ENCODE data around the gene SH2D1B. TPM values are rescaled to one million over a fixed set of nuclear protein-coding genes. Genes with fewer than 3 reads are reported as not detected.

SH2D1B gene
- total RNA-seq, 2 experiments from 2014 or later: not detected

DNA sequence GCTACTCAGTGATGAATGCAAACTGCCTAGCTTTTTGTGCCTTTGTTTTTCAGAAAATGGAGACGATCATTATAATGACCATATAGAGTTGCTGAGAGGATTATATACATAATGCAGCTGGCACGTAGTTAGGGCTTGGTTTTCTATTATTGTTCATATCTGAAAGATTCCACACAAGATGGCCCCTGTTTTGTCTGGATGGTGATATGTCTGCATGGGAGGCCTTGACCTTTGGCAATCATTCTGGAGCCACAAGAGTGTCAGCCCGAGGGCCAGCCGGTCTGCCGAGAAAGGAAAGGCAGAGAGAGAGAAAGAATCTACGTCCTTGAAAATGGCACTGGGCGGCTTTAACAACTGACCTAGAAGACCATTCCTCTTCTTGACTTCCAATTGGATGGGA lies 5.7 kb upstream of the SH2D1B start:
- Mint-ChIP-seq H3K4me1 (peaks cover 2% of the 10 kb centered on the region), H3K4me3 (no peak overlapping the region)
- ATAC-seq: no peak

DNA sequence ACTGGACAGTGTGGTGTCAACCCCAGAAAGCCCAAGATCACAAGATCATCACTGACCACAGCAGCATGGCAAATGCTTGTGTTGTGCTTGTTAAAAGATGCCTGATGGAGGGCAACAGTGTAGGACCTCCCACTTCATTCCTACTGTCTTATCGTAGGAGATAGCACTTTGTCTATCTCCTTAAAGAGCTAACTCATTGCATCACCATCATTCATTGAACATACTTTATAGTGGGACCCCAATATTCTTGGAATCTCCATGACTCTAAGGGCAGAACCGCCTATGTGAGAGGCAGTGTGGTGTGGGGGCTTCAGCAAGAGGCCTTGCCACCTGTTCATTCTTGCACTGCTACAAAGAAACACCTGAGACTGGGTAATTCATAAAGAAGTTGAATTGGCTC lies 5.0 kb upstream of the SH2D1B start:
- CTCF ChIA-PET: no interaction called here
- no peak overlapping the region for H3K27ac Mint-ChIP-seq

More for the DNA sequence above, 5.7 kb upstream of the SH2D1B start:
- Mint-ChIP-seq H3K27me3 (peaks cover 18% of the 10 kb centered on the region), H3K9me3 (ENCODE audit: low read depth) (no peaks in the 10 kb centered on the region), H3K36me3 (no peaks in the 10 kb centered on the region), H3K27ac (no peak overlapping the region)
- CTCF ChIA-PET: no interaction called here
- no peak for DNase-seq

DNA sequence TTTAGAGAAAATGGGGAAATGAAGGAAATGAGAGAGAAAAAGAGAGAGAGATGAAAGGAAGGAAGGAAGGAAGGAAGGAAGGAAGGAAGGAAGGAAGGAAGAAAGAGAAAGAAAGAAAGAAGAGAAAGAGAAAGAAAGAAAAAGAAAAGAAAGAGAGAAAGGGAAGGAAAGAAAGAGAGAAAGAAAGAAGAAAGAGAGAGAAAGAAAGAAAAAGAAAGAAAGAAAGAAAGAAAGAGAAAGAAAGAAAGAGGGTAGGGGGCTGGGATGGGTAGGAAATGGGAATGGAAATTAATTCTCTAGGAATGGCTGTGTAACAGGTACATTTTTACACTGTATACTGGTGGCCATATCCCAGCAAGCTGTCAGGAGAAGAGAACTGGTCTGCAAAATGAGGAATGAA lies 4.3 kb upstream of the SH2D1B start:
- no peaks in the 10 kb centered on the region for H3K36me3 Mint-ChIP-seq
- no peaks in the 10 kb centered on the region for H3K9me3 Mint-ChIP-seq (ENCODE audit: low read depth)
- H3K4me3 Mint-ChIP-seq: no peak overlapping the region
- ATAC-seq (no peak), DNase-seq (no peak)
- no peak overlapping the region for H3K27ac Mint-ChIP-seq
- no peaks in the 10 kb centered on the region for H3K4me1 Mint-ChIP-seq
- CTCF ChIA-PET: no interaction called here
- peaks cover 14% of the 10 kb centered on the region for H3K27me3 Mint-ChIP-seq

More for the DNA sequence above, 5.0 kb upstream of the SH2D1B start:
- Mint-ChIP-seq H3K27me3 (peaks cover 18% of the 10 kb centered on the region), H3K4me3 (no peak overlapping the region), H3K9me3 (ENCODE audit: low read depth) (no peaks in the 10 kb centered on the region), H3K4me1 (peaks cover 2% of the 10 kb centered on the region), H3K36me3 (no peaks in the 10 kb centered on the region)
- no peak for ATAC-seq
- no peak for DNase-seq

DNA sequence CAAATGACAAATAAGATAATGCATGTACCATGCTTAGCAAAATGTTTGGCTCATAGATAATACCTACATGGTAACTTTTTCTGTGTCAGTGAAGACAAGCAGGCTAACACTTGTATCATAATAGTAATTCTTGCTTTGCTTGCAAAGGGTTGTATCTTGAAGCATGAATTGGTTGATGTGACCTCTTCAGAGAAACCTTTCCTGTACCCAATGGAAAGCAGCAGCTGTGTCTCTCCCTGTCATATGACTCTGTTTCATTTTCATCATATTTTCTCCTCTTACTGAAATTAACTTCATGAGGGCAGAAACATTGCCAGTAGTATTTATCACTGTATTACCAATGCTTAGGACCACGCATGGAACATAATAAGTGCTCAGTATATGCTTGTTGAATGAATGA lies 4.4 kb downstream of the SH2D1B start:
- no peaks in the 10 kb centered on the region for H3K36me3 Mint-ChIP-seq
- CTCF ChIA-PET: no interaction called here
- no peaks in the 10 kb centered on the region for H3K9me3 Mint-ChIP-seq (ENCODE audit: low read depth)
- no peak for ATAC-seq
- no peak overlapping the region for H3K4me3 Mint-ChIP-seq
- no peak for DNase-seq
- H3K27ac Mint-ChIP-seq: no peak overlapping the region
- H3K4me1 Mint-ChIP-seq: no peaks in the 10 kb centered on the region
- H3K27me3 Mint-ChIP-seq: peaks cover 12% of the 10 kb centered on the region

DNA sequence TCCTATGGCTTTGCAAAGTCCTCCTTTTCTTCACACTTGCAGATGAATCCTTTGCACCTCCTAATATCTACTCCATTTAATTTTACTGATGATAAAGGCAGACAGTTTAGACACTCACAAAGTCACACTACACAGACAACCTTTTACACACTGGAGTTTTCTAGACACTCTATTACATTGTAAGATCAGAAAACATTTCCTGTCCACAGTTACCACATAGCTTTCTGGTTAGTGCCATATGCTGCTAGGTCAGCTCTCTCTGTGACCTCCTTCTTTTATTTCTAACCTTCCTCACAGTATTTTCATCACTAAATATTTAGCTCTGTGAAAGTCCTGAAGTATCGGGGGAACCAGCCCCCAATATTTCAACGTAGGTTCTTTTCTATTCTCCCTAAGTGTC lies 5.1 kb downstream of the SH2D1B start:
- ATAC-seq (no peak), DNase-seq (no peak)
- H3K4me1 Mint-ChIP-seq: no peaks in the 10 kb centered on the region
- no peaks in the 10 kb centered on the region for H3K36me3 Mint-ChIP-seq
- H3K4me3 Mint-ChIP-seq: no peak overlapping the region
- CTCF ChIA-PET: no interaction called here
- H3K9me3 Mint-ChIP-seq (ENCODE audit: low read depth): no peaks in the 10 kb centered on the region
- no peak overlapping the region for H3K27ac Mint-ChIP-seq
- H3K27me3 Mint-ChIP-seq: peaks cover 12% of the 10 kb centered on the region

DNA sequence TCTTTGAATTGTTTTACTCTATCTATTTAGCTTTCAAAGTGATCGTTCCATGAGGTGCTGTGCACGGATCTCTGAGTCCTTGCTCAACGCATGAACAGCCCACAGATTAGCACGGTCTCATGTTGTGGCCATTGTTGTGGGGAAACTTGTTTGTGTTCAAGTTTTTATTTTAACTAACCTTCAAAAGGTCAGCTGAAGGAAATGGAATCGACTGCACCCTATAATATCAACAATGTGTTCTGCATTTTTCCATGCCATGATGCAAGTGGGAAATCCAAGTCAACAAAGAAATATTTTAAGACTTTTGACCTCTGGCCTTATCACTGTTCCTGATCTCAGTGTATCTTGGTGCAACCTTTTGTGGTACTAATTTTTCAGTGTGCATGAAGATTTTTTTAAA lies 6.1 kb downstream of the SH2D1B start:
- Mint-ChIP-seq H3K27me3 (peaks cover 13% of the 10 kb centered on the region), H3K4me3 (no peak overlapping the region), H3K27ac (no peak overlapping the region), H3K36me3 (no peaks in the 10 kb centered on the region), H3K4me1 (no peaks in the 10 kb centered on the region), H3K9me3 (ENCODE audit: low read depth) (no peaks in the 10 kb centered on the region)
- CTCF ChIA-PET: no interaction called here
- ATAC-seq (no peak), DNase-seq (no peak)

DNA sequence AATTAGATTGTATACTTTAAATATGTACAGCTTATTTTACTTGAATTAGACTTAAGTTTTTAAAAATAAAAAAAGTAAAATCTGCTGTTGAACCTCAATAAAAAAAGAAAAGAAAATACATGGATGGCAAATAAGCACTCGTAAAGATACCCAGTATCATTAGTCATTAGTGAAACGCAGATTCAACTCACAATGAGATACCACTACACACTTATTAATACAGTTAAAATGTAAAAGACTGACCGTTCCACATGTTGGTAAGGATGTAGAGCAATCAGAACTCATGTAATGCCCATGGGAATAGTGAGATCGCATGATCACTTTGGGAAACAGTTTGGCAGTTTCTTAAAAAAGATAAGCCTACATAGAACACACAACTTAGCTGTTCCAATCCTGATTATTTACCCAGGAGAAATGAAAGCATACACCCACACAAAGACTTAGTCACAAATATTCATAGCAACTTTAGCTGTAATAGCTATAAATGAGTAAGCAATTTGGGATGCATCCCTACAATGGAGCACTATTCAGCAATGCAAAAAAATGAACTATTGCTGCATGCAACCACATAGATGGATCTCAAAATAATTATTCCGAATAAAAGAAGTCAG lies 7.3 kb downstream of the SH2D1B start:
- CTCF ChIA-PET: no interaction called here
- Mint-ChIP-seq H3K27me3 (peaks cover 13% of the 10 kb centered on the region), H3K4me3 (no peak overlapping the region), H3K36me3 (no peaks in the 10 kb centered on the region), H3K27ac (no peak overlapping the region), H3K4me1 (no peaks in the 10 kb centered on the region), H3K9me3 (ENCODE audit: low read depth) (no peaks in the 10 kb centered on the region)
- no peak for DNase-seq
- no peak for ATAC-seq

DNA sequence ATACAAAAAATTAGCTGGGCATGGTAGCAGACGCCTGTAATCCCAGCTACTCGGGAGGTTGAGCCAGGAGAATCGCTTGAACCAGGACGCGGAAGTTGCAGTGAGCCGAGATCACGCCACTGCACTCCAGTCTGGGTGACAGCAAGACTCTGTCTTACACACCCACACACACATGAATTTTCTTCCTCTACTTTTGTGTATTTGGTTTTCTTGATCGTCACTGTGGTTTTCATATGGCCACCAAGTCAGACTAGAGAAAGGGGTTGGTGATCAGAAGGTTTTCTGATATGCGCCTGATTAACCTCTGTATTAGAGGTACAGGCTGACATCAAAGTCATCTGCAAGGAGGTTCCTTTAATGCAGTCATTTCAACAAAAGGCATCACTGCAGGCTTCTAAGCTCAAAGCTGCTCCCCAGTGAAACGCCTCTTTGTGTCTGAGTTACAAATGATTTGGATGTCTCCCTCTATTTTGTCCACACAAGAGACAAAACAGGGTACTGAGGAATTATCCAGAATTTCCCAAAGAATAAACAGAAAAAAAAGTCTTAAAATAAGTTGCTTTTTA lies 11.1 kb downstream of the SH2D1B start:
- Mint-ChIP-seq H3K4me1 (no peaks in the 10 kb centered on the region), H3K27ac (no peak overlapping the region), H3K36me3 (no peaks in the 10 kb centered on the region), H3K4me3 (no peak overlapping the region), H3K27me3 (peaks cover 43% of the 10 kb centered on the region), H3K9me3 (ENCODE audit: low read depth) (no peaks in the 10 kb centered on the region)
- ATAC-seq (no peak), DNase-seq (no peak)
- CTCF ChIA-PET: no interaction called here

DNA sequence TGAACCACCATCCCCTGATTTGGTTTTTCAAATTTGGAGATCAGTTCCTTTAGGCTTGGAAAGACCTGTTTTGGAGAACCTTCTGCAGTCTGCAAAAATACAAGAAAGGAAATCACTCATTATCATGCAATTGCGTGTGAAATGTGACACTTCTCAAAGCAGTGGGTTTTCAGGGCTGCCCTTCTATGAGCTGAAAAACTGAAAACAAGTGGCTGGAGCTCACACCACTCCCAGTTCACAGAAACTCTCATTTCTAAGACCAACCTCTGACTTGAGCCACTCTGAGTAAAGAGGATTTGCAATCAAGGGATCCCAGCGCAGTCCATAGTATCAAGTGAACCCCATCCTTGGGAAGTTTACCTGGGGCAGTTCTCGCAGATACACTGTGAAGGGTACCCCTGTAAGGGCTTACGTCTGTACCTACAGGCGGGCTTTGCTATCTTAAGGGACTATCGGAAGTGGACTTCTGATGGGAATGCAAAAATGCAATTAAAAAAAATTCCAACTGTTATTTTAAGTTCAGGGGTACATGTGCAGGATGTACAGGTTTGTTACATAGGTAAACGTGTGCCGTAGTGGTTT lies 12.8 kb downstream of the SH2D1B start:
- H3K27ac Mint-ChIP-seq: no peak overlapping the region
- ATAC-seq: no peak
- CTCF ChIA-PET: no interaction called here
- DNase-seq: no peak
- no peaks in the 10 kb centered on the region for H3K9me3 Mint-ChIP-seq (ENCODE audit: low read depth)
- H3K27me3 Mint-ChIP-seq: peaks cover 37% of the 10 kb centered on the region
- H3K4me3 Mint-ChIP-seq: no peak overlapping the region
- no peaks in the 10 kb centered on the region for H3K36me3 Mint-ChIP-seq
- H3K4me1 Mint-ChIP-seq: no peaks in the 10 kb centered on the region

DNA sequence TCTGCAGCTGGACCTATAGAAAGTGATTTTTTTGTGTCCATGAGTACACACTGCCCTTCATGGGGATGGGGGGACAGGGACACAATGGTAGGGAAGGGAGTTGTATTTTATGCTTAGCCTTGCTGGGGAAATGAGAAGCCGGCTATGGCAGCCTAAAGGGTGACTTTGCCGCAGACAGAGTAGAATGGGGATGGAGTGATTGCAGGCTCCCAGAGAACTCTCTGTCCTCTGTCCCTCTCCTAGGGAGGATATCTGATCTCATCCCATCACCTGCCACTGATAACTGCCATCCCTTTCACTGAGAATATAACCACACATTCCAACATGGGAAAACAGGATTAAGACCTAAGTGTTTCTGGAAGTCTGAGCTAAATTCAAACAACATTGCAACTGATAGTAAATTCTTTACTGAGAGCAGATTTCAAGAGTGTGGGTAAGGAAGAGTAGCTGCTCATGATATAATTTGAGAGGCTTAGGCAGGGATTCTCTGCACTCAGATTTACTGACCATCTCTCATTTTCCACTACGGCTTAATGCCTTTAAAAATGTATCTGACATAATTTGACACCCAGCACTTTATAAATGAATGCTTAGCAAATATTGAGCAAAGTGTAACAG lies 13.9 kb downstream of the SH2D1B start:
- H3K4me1 Mint-ChIP-seq: no peaks in the 10 kb centered on the region
- no peaks in the 10 kb centered on the region for H3K9me3 Mint-ChIP-seq (ENCODE audit: low read depth)
- CTCF ChIA-PET: no interaction called here
- ATAC-seq (no peak), DNase-seq (no peak)
- H3K4me3 Mint-ChIP-seq: no peak overlapping the region
- H3K36me3 Mint-ChIP-seq: no peaks in the 10 kb centered on the region
- H3K27ac Mint-ChIP-seq: no peak overlapping the region
- H3K27me3 Mint-ChIP-seq: peaks cover 41% of the 10 kb centered on the region

DNA sequence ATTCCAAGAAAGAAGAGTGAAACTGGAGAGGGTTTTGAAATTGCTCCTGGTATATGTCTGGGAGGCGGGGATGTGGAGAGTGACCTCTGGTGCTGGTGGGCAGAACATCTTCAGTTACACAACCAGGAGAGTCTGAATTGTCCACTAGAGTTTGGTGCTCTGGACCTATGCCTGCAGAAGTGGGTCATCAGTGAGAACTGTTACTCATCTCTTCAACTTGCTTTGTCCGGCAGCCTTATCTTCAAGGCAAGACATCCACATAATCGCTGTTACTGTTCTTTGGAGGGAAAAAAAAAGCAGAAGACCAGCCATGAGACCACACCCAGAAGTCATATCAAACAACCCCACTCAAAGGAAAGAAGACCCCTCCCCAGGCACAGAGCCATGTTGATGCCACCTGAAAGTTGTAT lies 14.9 kb downstream of the SH2D1B start:
- ATAC-seq (no peak), DNase-seq (no peak)
- Mint-ChIP-seq H3K36me3 (no peaks in the 10 kb centered on the region), H3K27ac (no peak overlapping the region), H3K9me3 (ENCODE audit: low read depth) (no peaks in the 10 kb centered on the region), H3K4me3 (no peak overlapping the region), H3K27me3 (peaks cover 43% of the 10 kb centered on the region), H3K4me1 (no peaks in the 10 kb centered on the region)
- CTCF ChIA-PET: no interaction called here

DNA sequence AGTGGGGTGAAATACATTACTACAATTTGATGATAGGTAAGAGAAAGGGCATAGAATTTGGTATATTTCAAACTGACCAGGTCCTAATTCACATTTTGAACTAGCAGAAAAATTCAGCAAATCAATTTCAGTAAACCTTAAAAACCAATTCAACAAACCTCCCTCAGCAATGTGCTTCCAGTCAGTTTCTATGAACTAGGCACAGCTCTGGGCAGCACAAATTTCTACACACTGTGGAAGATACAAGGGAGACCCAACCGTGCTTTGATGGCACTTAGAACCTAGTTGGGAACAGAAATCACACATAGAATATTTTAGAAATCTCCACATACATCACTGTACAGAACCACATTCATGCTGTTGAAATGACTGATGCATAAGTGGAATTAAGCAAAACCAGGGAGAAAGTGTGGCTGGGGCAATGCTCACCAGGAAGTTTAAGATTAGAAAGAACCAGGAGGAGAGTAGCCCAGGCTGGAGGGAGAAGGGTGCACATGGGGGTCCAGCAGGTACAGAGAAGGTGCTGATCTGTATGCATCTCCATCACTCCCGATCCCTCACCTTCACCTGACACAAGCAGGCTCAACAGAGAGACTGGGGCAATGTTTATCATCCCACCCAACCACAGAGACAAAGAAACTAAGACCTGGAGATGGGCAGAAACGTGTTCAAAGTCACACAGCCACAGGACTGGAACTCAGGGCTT lies 15.6 kb downstream of the SH2D1B start:
- no peaks in the 10 kb centered on the region for H3K36me3 Mint-ChIP-seq
- CTCF ChIA-PET: no interaction called here
- H3K4me3 Mint-ChIP-seq: no peak overlapping the region
- H3K4me1 Mint-ChIP-seq: no peaks in the 10 kb centered on the region
- DNase-seq (no peak), ATAC-seq (no peak)
- H3K9me3 Mint-ChIP-seq (ENCODE audit: low read depth): no peaks in the 10 kb centered on the region
- no peak overlapping the region for H3K27ac Mint-ChIP-seq
- H3K27me3 Mint-ChIP-seq: peaks cover 45% of the 10 kb centered on the region

DNA sequence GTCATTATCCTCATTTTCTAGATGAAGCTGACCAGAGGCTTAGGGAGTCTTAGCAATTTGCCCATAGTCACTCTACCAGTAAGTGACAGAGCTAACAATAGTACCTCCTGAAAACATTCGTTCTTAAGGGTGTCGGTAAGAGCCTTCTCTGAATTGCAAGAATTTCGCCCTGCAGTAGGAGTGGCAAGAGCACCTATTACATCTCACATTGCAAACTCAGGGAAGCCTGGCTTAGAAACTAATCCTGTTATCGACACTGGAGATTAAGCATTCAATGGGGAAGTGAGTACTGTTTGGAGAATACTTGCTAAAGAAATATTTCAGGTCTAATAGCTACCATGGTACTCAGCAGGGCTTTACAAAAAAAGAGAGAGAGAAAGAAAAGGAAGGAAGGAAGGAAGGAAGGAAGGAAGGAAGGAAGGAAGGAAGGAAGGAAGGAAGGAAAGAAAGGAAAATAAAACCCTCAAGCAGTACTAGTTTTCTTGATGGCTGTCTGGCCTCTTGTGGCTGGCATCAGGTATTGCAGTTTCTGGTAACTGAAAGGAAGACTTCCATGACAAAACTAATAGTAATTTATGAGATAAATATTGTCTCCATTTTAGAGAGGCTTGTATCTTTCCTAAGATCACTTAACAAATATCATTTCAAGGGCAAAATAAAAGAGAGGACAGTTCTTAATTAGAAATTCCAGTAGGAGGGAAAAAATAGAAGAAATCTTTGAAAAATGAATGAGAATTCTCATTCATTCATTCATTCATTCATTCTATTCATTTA lies 20.0 kb downstream of the SH2D1B start:
- ATAC-seq (no peak), DNase-seq (no peak)
- Mint-ChIP-seq H3K9me3 (ENCODE audit: low read depth) (no peaks in the 10 kb centered on the region), H3K27ac (no peak overlapping the region), H3K4me3 (no peak overlapping the region), H3K4me1 (no peaks in the 10 kb centered on the region), H3K27me3 (peaks cover 36% of the 10 kb centered on the region), H3K36me3 (no peaks in the 10 kb centered on the region)
- CTCF ChIA-PET: interaction anchor here (0.6 to 2.4 kb wide), 5 partner anchors 10 to 518 kb away, joined by 3 to 7 read pairs (median 4); partner anchors contain the start of gene C1orf226

Data from activated CD8-positive, alpha-beta memory T cell treated with anti-CD3 and anti-CD28 coated beads, Interleukin-2, amount 10 ng/mL, durations not matched to agents 7 days and 5 days (primary cell).